A673 (cell line): Measurements from ENCODE around the gene LDHD.

Experiments used
- CTCF ChIP-seq: fragments of 300-800, 200-600 bp; sonication (generic); conservative IDR thresholded peaks from 2 replicates; pipeline ENCODE4 v1.5.1; 2017; ENCODE audit warnings: low read depth, mild to moderate bottlenecking, antibody characterized with exemption, low read length, moderate library complexity, mixed read lengths
- EZH2 ChIP-seq: fragments of 200-600 bp; sonication (generic); IDR thresholded peaks from 2 replicates; pipeline ENCODE4 v1.6.1; 2017; ENCODE audit warnings: borderline replicate concordance, low read depth, mild to moderate bottlenecking, mixed read lengths, antibody characterized with exemption, low read length; ENCODE audit not compliant: poor library complexity, severe bottlenecking

GRCh38 chr16:75099738-75100602 is 16.6 kb downstream of the LDHD start:
- TF ChIP-seq CTCF (no peak), EZH2 (no peak)
